ENCODE results near the gene DMPK.
"Not testable (repeated sequence)": the region's sequence is repeated elsewhere in the genome, so short reads cannot be mapped to it uniquely, and the experiment has no call there.

The DMPK gene

DNA sequence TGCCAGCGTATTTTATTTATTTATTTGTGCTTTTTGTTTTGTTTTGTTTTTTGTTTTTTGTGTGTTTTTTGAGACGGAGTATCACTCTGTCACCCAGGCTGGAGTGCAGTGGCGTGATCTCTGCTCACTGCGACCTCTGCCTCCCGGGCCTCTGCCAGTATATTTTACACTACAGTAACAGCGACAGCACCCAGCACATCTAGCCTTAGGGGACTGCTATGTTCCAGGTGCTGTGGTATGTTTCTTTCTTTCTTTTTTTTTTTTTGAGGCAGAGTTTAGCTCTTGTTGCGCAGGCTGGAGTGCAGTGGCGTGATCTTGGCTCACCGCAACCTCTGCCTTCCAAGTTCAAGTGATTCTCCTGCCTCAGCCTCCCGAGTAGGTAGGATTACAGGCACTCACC, 30.8 kb downstream of the DMPK start:
- not testable (repeated sequence) for H3K9me3 ChIP-seq (replicated peaks; ENCODE audit: low read length); H3K4me2 ChIP-seq (ENCODE audit: low read length); H3K4me3 ChIP-seq (ENCODE audit: low read length); H3K36me3 ChIP-seq (ENCODE audit: insufficient read depth, low read length); H3K4me1 ChIP-seq (ENCODE audit: control insufficient read depth, insufficient read depth, low read length); H3K9ac ChIP-seq (ENCODE audit: low read depth, low read length); H3K27me3 ChIP-seq (ENCODE audit: control insufficient read depth, insufficient read depth, low read length)

DNA sequence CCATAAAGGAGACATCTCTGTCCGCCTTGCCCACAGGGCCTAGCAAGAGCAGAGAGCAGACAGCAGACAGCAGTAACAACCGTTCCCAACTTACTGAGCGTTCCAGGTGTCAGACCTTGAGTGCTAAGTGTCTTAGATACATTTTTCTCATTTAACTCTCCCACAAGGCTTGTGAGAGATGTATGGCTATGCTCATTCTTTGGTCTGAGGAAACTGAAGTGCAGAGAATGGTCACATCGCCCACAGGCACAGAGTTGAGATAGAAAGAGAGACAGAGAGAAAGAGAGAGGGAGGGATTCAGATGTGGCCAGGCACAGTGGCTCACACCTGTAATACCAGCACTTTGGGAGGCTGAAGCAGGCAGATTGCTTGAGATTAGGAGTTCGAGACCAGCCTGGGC, 34.8 kb downstream of the DMPK start:
- H3K27me3 ChIP-seq (ENCODE audit: control insufficient read depth, insufficient read depth, low read length): peaks cover 13% of the 10 kb centered on the region
- no peak overlapping the region for H3K4me3 ChIP-seq (ENCODE audit: low read length)

DNA sequence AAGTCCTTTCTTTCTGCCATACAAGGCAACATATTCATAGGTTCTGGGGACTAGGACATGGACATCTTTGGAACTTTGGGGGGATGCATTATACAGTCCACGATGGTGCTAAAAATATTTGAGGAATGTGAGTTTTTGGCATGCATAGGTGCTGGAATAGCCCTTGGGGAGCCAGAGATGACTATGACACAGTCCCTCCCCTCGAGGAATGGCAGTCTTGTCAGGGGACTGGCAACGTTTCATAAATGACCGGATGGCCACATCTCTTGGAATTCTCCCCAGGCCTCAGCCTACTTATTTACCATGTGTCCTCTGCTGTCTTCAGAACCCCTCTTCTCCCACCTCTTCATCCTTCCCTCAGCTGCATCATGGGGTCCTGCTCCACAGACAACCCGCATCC, 35.4 kb downstream of the DMPK start:
- no peak overlapping the region for H3K4me3 ChIP-seq (ENCODE audit: low read length)
- H3K27me3 ChIP-seq (ENCODE audit: control insufficient read depth, insufficient read depth, low read length): peaks cover 13% of the 10 kb centered on the region
- no peak overlapping the region for H3K4me2 ChIP-seq (ENCODE audit: low read length)
- no peaks in the 10 kb centered on the region for H3K36me3 ChIP-seq (ENCODE audit: insufficient read depth, low read length)
- H3K9ac ChIP-seq (ENCODE audit: low read depth, low read length): no peak overlapping the region
- H3K9me3 ChIP-seq (replicated peaks; ENCODE audit: low read length): no peaks in the 10 kb centered on the region
- H3K4me1 ChIP-seq (ENCODE audit: control insufficient read depth, insufficient read depth, low read length): no peaks in the 10 kb centered on the region

More for the DNA sequence above, 34.8 kb downstream of the DMPK start:
- Histone ChIP-seq H3K4me1 (ENCODE audit: control insufficient read depth, insufficient read depth, low read length) (no peaks in the 10 kb centered on the region), H3K9ac (ENCODE audit: low read depth, low read length) (no peak overlapping the region), H3K36me3 (ENCODE audit: insufficient read depth, low read length) (no peaks in the 10 kb centered on the region), H3K9me3 (replicated peaks; ENCODE audit: low read length) (no peaks in the 10 kb centered on the region), H3K4me2 (ENCODE audit: low read length) (no peak overlapping the region)

DNA sequence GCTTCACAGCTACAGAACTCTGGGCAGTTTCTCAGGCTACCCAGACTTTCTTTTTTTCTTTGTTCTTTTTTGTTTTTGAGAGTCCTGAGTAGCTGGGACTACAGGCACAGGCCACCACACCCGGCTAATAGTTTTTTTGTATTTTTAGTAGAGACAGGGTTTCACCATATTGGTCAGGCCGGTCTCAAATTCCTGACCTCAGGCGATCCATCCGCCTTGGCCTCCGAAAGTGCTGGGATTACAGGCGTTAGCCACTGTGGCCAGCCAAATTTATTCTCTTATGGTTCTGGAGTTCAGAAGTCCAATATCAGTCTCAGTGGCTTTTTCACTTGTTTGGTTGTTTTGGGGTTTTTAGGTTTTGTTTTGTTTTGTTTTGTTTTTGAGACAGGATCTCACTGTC, 36.7 kb downstream of the DMPK start:
- Histone ChIP-seq H3K4me3 (ENCODE audit: low read length) (no peak overlapping the region), H3K9me3 (replicated peaks; ENCODE audit: low read length) (no peaks in the 10 kb centered on the region), H3K27me3 (ENCODE audit: control insufficient read depth, insufficient read depth, low read length) (peaks cover 13% of the 10 kb centered on the region), H3K36me3 (ENCODE audit: insufficient read depth, low read length) (no peaks in the 10 kb centered on the region), H3K9ac (ENCODE audit: low read depth, low read length) (no peak overlapping the region), H3K4me2 (ENCODE audit: low read length) (no peak overlapping the region), H3K4me1 (ENCODE audit: control insufficient read depth, insufficient read depth, low read length) (no peaks in the 10 kb centered on the region)

DNA sequence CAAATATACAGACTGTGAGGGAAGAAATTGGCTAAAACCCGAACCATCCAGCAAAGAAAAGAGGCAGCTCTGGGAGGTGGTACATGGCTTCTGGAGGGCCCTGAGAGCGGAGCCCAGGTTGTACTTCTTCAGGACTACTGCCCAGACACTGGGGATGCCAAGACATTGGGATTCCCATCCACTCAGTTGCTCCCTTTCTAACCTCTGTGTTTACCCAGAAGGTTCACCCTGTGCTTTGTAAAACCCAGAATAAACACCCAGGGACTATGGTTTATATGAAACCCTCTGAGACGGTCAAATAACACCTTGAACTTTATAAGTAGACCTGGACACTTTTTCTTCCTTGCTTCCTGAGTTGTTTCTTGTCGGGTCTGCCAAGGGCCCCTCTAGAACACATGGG, 39.3 kb downstream of the DMPK start:
- Histone ChIP-seq H3K36me3 (ENCODE audit: insufficient read depth, low read length) (no peaks in the 10 kb centered on the region), H3K4me1 (ENCODE audit: control insufficient read depth, insufficient read depth, low read length) (no peaks in the 10 kb centered on the region), H3K9me3 (replicated peaks; ENCODE audit: low read length) (no peaks in the 10 kb centered on the region), H3K27me3 (ENCODE audit: control insufficient read depth, insufficient read depth, low read length) (peaks cover 13% of the 10 kb centered on the region), H3K4me2 (ENCODE audit: low read length) (no peak overlapping the region), H3K9ac (ENCODE audit: low read depth, low read length) (no peak overlapping the region), H3K4me3 (ENCODE audit: low read length) (no peak overlapping the region)

DNA sequence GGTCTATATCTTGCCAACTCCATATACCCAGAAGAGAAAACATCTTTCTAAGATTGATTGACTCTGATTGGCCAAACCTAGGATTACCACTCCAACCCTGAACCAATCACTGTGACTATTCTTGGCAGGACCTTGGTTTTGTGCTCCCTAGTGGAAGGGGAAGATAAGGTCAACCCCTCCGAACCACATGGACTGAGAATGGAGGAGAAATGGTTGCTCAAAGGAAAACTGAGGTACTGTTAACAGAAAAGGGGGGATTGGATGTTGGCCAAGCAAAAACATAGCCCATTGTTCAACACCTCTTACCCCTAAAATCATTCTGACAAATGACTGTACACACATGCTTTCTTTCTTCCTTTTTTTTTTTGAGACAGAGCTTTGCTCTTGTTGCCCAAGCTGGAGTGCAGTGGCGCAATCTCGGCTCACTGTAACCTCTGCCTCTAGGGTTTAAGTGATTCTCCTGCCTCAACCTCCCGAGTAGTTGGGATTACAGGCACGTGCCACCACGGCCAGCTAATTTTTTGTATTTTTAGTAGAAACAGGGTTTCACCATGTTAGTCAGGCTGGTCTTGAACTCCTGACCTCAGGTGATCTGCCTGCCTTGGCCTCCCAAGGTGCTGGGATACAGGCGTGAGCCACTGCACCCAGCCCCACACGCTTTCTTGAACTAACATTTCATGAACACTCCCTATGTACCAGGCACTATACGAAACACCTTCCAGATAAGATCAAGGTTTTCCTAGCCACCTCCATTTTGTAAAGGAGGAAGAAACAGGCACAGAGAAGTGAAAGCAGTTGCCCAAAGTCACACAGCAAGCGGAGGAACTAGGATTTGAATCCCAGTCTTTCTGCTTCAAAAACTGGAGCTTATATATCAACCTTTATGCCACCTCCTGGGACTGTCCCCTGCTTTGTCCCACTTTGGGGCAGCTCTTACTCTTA, 42.5 kb downstream of the DMPK start:
- no peak overlapping the region for H3K4me3 ChIP-seq (ENCODE audit: low read length)
- H3K9me3 ChIP-seq (replicated peaks; ENCODE audit: low read length): no peaks in the 10 kb centered on the region
- H3K36me3 ChIP-seq (ENCODE audit: insufficient read depth, low read length): no peaks in the 10 kb centered on the region
- peaks cover 7% of the 10 kb centered on the region for H3K27me3 ChIP-seq (ENCODE audit: control insufficient read depth, insufficient read depth, low read length)
- H3K4me1 ChIP-seq (ENCODE audit: control insufficient read depth, insufficient read depth, low read length): no peaks in the 10 kb centered on the region
- no peak overlapping the region for H3K4me2 ChIP-seq (ENCODE audit: low read length)
- H3K9ac ChIP-seq (ENCODE audit: low read depth, low read length): no peak overlapping the region

DNA sequence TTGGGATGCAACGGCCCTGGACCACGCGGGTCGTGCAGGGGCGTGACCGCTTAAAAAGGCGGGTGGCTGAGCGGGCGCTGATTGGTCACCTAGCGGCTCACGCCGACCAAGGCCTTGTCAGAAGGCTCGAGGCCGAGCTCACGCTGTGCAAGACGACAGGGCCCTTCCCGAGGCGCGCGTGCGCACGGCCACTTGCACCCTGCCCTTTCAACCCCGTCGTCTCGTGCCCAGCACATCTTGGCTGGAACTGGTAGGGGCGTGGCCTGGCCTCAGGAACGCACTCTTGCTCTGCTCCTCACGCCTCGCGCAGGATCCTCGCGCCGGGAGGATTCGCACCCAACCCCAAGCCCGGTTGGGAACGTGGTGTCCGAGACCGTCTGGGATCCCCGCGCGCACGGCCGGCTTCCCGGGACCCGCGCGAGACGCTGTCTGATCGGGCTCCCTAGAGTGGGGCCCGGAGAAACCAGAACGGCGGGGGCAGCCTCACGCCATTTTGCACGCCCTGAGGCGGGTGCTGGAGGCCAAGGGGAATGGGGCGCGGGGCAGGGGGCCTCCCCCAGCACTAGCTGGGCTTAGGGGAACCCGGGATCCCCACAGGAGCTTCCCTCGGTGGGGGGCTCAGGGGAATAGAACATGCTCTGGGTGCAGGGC, 49.0 kb downstream of the DMPK start, which contains the start of gene MEIOSIN:
Gene MEIOSIN (plus strand): TSS at position 280 of the 651 bp plus-strand sequence. CDS start 1,938 bp downstream, outside the sequence.
- H3K9ac ChIP-seq (ENCODE audit: low read depth, low read length): no peak within 1 kb of the TSS
- no peak within 1 kb of the TSS for H3K4me2 ChIP-seq (ENCODE audit: low read length)
- no peaks in the 10 kb centered on the region for H3K36me3 ChIP-seq (ENCODE audit: insufficient read depth, low read length)
- no peaks in the 10 kb centered on the region for H3K9me3 ChIP-seq (replicated peaks; ENCODE audit: low read length)
- no peaks in the 10 kb centered on the region for H3K27me3 ChIP-seq (ENCODE audit: control insufficient read depth, insufficient read depth, low read length)
- H3K4me1 ChIP-seq (ENCODE audit: control insufficient read depth, insufficient read depth, low read length): peaks cover 11% of the 10 kb centered on the region
- H3K4me3 ChIP-seq (ENCODE audit: low read length): no peak within 1 kb of the TSS

DNA sequence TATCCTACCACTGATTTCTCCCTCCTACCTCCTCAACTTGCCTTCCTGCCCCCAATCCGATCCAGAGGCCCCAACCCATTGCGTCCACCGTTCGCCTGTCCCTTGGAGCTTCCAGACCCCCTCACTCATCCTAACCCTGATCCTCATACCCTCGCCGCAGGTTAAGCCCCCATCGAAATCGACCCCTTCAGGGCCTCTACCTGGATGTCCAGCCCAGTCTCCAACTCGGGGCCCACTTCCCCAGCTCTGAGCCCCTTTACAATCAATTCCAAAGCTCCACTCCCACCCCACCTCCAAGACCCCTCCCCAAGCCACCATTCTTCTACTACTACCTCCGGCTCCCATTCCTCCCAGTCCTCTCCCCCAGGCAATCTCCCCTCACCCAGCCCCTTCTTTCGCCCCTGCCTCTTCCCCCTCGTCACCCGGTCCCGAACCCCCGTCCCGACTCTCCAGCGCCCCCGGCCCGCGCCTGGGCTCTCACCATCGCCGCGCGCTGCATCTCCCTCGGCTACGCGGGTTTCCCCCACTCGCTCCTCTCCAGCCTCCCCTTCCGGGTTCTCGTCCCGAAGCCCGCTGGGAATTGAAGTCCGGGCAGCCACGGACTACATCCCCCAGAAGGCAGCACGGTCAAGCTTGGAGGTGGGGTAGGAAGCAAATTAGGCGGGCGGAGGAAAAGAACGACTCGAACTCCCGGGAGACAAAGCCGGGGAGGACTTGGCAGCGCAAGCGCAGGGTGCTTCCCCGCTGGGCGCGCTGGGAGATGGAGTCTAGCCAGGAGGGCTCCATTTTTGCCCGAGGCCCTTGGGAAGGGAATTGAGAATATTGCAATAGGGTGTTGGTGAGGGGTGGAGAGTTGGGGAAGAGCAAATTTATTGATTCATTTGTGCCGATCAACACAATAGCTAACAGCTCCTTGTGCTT, 51.7 kb downstream of the DMPK start, which contains the start of gene FBXO46:
Gene FBXO46 (minus strand): TSS at position 529 of the 921 bp plus-strand sequence. CDS start 17,401 bp downstream, outside the sequence.
- Histone ChIP-seq H3K27me3 (ENCODE audit: control insufficient read depth, insufficient read depth, low read length) (no peaks in the 10 kb centered on the region), H3K4me2 (ENCODE audit: low read length) (peak within 1 kb of the TSS; percentile 96), H3K4me3 (ENCODE audit: low read length) (peak within 1 kb of the TSS; percentile 86), H3K4me1 (ENCODE audit: control insufficient read depth, insufficient read depth, low read length) (peaks cover 11% of the 10 kb centered on the region), H3K9ac (ENCODE audit: low read depth, low read length) (peak within 1 kb of the TSS; percentile 87), H3K9me3 (replicated peaks; ENCODE audit: low read length) (no peaks in the 10 kb centered on the region), H3K36me3 (ENCODE audit: insufficient read depth, low read length) (no peaks in the 10 kb centered on the region)

DNA sequence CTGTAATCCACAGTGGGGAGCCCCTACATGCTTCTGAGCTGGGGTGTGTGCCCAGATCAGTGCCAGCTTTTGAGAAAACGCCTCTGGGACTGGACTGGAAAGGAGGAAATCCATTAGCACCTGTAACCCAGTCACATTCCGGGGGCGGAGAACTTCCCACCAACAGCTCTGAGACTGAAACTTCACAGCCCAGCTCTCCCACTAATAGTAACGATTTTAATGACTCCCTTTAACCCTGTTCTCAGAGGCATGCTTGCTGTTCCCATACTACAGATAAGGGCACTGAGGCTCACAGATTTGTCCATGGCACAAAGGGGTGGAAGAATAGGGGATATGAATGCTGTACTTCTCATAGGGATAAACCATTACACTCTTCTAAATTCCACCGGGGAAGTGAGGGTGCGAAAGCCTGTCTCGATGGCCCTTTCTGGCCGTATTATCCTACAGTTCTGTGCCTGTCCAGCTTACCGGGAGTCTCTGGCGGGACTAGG, 52.4 kb downstream of the DMPK start:
- H3K27me3 ChIP-seq (ENCODE audit: control insufficient read depth, insufficient read depth, low read length): no peaks in the 10 kb centered on the region
- peak overlapping the region; percentile 87 for H3K9ac ChIP-seq (ENCODE audit: low read depth, low read length)
- H3K4me2 ChIP-seq (ENCODE audit: low read length): peak overlapping the region; percentile 96
- H3K36me3 ChIP-seq (ENCODE audit: insufficient read depth, low read length): no peaks in the 10 kb centered on the region
- no peaks in the 10 kb centered on the region for H3K9me3 ChIP-seq (replicated peaks; ENCODE audit: low read length)
- H3K4me1 ChIP-seq (ENCODE audit: control insufficient read depth, insufficient read depth, low read length): peaks cover 11% of the 10 kb centered on the region
- H3K4me3 ChIP-seq (ENCODE audit: low read length): peak overlapping the region; percentile 86

DNA sequence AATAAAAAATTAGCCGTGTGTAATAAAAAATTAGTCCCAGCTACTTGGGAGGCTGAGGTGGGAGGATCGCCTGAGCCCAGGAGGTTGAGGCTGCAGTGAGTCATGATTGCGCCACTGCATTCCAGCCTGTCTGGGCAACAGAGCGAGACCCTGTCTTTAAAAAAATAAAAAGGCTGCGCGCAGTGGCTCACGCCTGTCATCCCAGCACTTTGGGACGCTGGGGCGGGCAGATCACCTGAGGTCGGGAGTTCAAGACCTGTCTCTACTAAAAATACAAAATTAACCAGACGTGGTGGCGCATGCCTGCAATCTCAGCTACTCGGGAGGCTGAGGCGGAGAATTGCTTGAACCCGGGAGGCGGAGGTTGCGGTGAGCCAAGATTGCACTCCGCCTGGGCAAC, 53.6 kb downstream of the DMPK start:
- not testable (repeated sequence) for H3K4me2 ChIP-seq (ENCODE audit: low read length); H3K36me3 ChIP-seq (ENCODE audit: insufficient read depth, low read length); H3K4me3 ChIP-seq (ENCODE audit: low read length); H3K9me3 ChIP-seq (replicated peaks; ENCODE audit: low read length); H3K9ac ChIP-seq (ENCODE audit: low read depth, low read length); H3K27me3 ChIP-seq (ENCODE audit: control insufficient read depth, insufficient read depth, low read length)
- peaks cover 16% of the 10 kb centered on the region for H3K4me1 ChIP-seq (ENCODE audit: control insufficient read depth, insufficient read depth, low read length)

DNA sequence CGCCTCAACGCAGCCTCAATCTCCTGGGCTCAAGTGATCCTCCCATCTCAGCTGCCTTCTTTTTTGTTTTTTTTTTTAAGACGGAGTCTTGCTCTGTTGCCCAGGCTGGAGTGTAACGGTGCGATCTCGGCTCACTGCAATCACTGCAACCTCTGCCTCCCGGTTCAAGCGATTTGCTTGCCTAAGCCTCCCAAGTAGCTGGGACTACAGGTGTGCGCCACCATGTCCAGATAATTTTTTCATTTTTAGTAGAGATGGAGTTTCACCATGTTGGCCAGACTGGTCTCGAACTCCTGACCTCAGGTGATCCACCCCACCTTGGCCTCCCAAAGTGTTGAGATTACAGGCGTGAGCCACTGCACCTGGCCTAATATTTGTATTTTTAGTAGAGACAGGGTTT, 62.2 kb downstream of the DMPK start:
- not testable (repeated sequence) for H3K9ac ChIP-seq (ENCODE audit: low read depth, low read length); H3K4me2 ChIP-seq (ENCODE audit: low read length); H3K4me3 ChIP-seq (ENCODE audit: low read length); H3K27me3 ChIP-seq (ENCODE audit: control insufficient read depth, insufficient read depth, low read length); H3K9me3 ChIP-seq (replicated peaks; ENCODE audit: low read length)
- Histone ChIP-seq H3K36me3 (ENCODE audit: insufficient read depth, low read length) (peaks cover 11% of the 10 kb centered on the region), H3K4me1 (ENCODE audit: control insufficient read depth, insufficient read depth, low read length) (peaks cover 35% of the 10 kb centered on the region)
